Measurements from ENCODE around the gene IRF1. TPM values are rescaled to one million over a fixed set of nuclear protein-coding genes. Genes with fewer than 3 reads are reported as not detected.

Gene IRF1
- total RNA-seq, 1 experiment from 2014 or later = 48.9 TPM

DNA sequence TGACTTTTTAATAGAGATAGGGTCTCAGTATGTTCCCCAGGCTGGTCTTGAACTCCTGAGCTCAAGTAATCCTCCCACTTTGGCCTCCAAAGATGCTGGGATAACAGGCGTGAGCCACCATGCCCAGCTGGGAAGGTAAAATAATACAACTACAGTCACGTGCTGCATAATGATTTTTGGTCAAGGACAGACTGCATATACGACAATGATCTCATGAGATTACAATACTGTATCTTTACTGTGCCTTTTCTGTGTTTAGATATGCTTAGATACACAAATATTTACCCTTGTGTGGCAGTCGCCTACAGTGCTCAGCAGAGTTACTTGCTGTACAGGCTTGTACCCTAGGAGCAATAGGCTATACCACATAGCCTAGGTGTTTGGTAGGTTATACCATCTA, 14.2 kb upstream of the IRF1 start:
- Histone ChIP-seq H3K9me3 (ENCODE audit: control insufficient read depth, insufficient read depth, low read depth, low read length) (no peaks in the 10 kb centered on the region), H3K36me3 (ENCODE audit: control insufficient read depth, insufficient read depth, low read length) (no peaks in the 10 kb centered on the region), H3K4me1 (ENCODE audit: control insufficient read depth, insufficient read depth, low read length) (peaks cover 2% of the 10 kb centered on the region; the same call in 1 of the 2 replicates), H3K27ac (ENCODE audit: low read length) (no peak overlapping the region), H3K4me3 (ENCODE audit: low read depth in 2 of 2, low read length in 2 of 2) (no peak overlapping the region), H3K27me3 (ENCODE audit: control insufficient read depth, insufficient read depth, low read length) (no peaks in the 10 kb centered on the region)
- ChIA-PET CTCF (interaction anchor here (0.6 kb wide), 1 partner anchor 117 kb away, joined by 3 read pairs; no protein-coding TSS in a partner anchor), POLR2A (no interaction called here)
- TF ChIP-seq, protein P1, sequence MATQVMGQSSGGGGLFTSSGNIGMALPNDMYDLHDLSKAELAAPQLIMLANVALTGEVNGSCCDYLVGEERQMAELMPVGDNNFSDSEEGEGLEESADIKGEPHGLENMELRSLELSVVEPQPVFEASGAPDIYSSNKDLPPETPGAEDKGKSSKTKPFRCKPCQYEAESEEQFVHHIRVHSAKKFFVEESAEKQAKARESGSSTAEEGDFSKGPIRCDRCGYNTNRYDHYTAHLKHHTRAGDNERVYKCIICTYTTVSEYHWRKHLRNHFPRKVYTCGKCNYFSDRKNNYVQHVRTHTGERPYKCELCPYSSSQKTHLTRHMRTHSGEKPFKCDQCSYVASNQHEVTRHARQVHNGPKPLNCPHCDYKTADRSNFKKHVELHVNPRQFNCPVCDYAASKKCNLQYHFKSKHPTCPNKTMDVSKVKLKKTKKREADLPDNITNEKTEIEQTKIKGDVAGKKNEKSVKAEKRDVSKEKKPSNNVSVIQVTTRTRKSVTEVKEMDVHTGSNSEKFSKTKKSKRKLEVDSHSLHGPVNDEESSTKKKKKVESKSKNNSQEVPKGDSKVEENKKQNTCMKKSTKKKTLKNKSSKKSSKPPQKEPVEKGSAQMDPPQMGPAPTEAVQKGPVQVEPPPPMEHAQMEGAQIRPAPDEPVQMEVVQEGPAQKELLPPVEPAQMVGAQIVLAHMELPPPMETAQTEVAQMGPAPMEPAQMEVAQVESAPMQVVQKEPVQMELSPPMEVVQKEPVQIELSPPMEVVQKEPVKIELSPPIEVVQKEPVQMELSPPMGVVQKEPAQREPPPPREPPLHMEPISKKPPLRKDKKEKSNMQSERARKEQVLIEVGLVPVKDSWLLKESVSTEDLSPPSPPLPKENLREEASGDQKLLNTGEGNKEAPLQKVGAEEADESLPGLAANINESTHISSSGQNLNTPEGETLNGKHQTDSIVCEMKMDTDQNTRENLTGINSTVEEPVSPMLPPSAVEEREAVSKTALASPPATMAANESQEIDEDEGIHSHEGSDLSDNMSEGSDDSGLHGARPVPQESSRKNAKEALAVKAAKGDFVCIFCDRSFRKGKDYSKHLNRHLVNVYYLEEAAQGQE (IDR thresholded peaks at IDR 0.05; ENCODE audit: insufficient read depth in 1 of 2, low read depth in 2 of 2, low read length in 1 of 2) = no peak
- TF ChIP-seq POLR2AphosphoS5 (IDR thresholded peaks at IDR 0.05; ENCODE audit: low read depth, low read length) (no peak), CTCF (IDR thresholded peaks at IDR 0.05) (no peak), TCF7L2 (IDR thresholded peaks at IDR 0.05; ENCODE audit: low read depth, low read length) (no peak), SIN3A (IDR thresholded peaks at IDR 0.05; ENCODE audit: borderline replicate concordance, insufficient read depth, low read depth, low read length) (no peak)
- in situ Hi-C loops (cut with HindIII; ENCODE audit: low pct_unique_long_range_greater_than_20kb, low sequenced_read_pairs) (no loop called here), intact Hi-C loops (cut with micrococcal nuclease; ENCODE audit: unreplicated experiment) (no loop called here)
- DNase-seq (ENCODE audit: low read depth, low spot score) (no peak), ATAC-seq (no peak)
- no TSS peak for BruUV-seq (replicated peaks)

DNA sequence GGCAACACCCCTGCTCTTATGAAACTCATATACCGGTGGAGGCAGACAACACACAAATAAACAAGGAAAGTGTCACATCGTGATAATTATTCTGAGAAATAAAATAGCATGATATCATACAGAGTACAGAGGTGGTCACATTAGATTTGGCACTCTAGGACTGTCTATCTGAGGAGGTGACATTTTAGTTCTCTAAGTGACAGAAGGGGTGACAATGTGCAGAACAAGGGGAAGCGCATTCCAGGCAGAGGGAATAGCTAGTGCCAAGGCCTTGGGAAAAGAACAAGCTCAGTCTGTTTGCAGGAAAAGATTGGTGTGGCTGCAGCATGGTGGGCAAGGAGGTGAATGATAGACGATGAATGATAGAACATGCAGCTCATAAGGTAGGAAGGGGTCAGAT, 12.7 kb upstream of the IRF1 start:
- ATAC-seq = no peak
- no TSS peak for BruUV-seq (replicated peaks)
- H3K9me3 ChIP-seq (ENCODE audit: control insufficient read depth, insufficient read depth, low read depth, low read length) = no peaks in the 10 kb centered on the region
- TF ChIP-seq CTCF (IDR thresholded peaks at IDR 0.05) (no peak), SIN3A (IDR thresholded peaks at IDR 0.05; ENCODE audit: borderline replicate concordance, insufficient read depth, low read depth, low read length) (no peak)
- TF ChIP-seq, protein P1 (IDR thresholded peaks at IDR 0.05; ENCODE audit: insufficient read depth in 1 of 2, low read depth in 2 of 2, low read length in 1 of 2) = no peak
- no peak for DNase-seq (ENCODE audit: low read depth, low spot score)
- H3K36me3 ChIP-seq (ENCODE audit: control insufficient read depth, insufficient read depth, low read length) = no peaks in the 10 kb centered on the region
- POLR2A ChIA-PET = interaction anchor here (0.6 kb wide), 1 partner anchor 313 kb away, joined by 4 read pairs; no protein-coding TSS in a partner anchor
- intact Hi-C loops (cut with micrococcal nuclease; ENCODE audit: unreplicated experiment) = no loop called here
- peaks cover 6% of the 10 kb centered on the region for H3K4me1 ChIP-seq (ENCODE audit: control insufficient read depth, insufficient read depth, low read length)
- in situ Hi-C loops (cut with HindIII; ENCODE audit: low pct_unique_long_range_greater_than_20kb, low sequenced_read_pairs) = no loop called here
- CTCF ChIA-PET = interaction anchor here (0.6 kb wide), 1 partner anchor 11 kb away, joined by 10 read pairs; no protein-coding TSS in a partner anchor
- no peak overlapping the region for H3K4me3 ChIP-seq (ENCODE audit: low read depth in 2 of 2, low read length in 2 of 2)
- H3K27me3 ChIP-seq (ENCODE audit: control insufficient read depth, insufficient read depth, low read length) = no peaks in the 10 kb centered on the region
- no peak overlapping the region for H3K27ac ChIP-seq (ENCODE audit: low read length)
